NCI-H1694 (cell line): ENCODE data around the gene TXNRD2.

ENCODE experiments used
- DNase-seq: peaks from one replicate; lab custom pipeline; 2025; lab: John Stamatoyannopoulos, UW

TXNRD2 gene

DNA sequence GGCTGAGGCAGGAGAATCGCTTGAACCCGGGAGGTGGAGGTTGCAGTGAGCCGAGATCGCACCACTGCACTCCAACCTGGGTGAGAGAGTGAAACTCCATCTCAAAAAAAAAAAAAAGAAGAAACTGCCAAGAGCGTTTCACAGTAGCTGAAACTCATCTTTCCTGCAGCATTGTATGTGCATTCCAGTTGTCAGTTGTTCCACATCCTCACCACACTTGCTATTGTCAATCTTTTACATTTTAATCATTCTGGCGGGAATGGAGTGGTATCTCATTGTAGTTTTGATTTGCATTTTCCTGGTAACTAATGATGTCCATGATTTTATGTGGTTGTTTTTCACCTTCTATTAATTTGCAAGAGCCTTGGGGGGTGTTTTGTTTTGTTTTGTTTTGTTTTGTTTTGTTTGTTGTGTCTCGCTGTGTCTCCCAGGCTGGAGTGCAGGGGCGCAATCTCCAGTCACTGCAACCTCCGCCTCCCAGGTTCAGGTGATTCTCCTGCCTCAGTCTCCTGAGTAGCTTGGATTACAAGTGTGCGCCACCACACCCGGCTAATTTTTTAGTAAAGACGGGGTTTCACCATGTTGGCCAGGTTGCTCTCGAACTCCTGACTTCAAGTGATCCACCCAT is 78.9 kb downstream of the TXNRD2 start:
- no peak for DNase-seq

DNA sequence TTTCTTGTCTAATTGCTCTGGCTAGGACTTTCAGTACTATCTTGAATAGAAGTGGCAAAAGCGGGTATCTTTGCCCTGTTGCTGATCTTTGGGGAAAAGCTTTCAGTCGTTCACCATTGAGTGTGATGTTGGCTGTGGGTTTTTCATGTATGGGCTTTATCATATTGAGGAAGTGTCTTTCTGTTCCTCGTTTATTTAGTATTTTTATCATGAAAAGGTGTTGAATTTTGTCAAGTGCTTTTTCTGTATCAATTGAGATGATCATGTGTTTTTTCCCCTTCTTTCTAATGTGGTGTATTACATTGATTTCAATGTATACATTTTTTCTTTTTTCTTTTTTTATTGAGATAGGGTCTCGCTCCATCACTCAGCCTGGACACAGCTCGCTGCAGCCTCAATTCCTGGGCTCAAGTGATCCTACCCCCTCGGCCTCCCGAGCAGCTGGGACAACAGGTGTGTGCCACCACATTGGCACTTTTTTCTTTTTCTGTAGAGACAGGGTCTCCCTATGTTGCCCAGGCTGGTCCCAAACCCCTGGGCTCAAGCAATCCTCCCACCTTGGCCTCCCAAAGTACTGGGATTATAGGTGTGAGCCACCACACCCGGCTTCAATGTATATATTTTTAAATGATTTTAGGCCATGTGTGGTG is 81.6 kb downstream of the TXNRD2 start:
- DNase-seq: no peak

DNA sequence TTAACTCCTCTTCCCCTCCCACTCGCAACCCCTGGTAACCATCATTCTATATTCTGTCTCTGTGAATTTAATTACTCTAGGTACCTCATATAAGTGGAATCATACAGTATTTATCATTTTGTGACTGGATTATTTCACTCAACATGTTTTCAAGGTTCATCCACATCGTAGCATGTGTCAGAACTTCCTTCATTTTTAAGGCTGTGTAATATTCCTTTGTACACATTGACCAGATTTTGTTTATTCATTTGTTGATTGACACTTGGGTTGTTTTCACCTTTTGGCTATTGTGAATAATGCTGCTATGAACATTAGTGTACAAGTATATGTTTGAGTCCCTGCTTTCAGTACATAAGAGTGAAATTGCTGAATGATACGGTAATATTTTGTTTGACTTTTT is 84.2 kb downstream of the TXNRD2 start:
- DNase-seq: no peak

DNA sequence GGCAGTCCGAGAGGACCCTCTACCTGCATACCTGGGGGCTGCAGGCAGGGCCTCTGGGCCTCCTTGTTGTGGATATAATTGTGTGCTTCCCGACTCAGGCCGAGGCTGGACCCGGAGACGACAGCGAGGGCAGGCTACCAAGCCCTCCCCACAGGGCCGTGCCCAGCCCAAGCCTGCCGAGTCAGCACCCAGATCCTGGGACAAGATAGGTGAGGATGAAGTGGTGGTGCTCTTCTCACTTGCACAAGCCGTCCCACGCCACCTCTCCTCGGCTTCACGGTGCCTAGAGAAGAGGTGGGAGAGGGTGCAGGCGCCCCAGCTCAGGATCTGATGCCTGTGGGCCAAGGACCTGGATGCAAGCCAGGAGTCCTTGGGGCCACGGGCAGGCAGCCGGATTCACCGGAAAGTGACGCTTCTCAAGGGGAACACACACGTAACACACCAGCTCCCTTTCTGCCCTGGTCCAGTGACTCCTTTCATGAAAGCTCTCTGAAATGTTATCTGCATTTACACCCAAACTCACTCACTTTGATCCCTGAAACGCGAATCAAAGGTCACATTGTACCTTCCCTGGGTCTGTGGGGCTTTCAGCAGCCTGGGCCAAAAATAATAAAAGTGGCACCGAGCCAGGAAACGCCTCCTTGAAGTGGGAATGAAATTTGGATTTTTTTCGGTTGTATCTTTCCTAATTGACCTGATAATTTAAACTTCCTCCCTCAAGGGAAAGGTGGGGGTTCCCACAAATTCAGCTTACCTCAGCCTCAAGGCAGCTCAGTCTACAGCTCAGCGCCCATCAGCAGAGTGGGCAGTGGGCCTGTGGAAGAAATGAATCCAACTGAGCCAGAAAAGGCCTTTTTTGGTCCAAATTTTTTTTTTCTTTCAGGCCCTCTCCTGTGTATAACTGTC is 85.9 kb downstream of the TXNRD2 start:
- peak; percentile 12 for DNase-seq

DNA sequence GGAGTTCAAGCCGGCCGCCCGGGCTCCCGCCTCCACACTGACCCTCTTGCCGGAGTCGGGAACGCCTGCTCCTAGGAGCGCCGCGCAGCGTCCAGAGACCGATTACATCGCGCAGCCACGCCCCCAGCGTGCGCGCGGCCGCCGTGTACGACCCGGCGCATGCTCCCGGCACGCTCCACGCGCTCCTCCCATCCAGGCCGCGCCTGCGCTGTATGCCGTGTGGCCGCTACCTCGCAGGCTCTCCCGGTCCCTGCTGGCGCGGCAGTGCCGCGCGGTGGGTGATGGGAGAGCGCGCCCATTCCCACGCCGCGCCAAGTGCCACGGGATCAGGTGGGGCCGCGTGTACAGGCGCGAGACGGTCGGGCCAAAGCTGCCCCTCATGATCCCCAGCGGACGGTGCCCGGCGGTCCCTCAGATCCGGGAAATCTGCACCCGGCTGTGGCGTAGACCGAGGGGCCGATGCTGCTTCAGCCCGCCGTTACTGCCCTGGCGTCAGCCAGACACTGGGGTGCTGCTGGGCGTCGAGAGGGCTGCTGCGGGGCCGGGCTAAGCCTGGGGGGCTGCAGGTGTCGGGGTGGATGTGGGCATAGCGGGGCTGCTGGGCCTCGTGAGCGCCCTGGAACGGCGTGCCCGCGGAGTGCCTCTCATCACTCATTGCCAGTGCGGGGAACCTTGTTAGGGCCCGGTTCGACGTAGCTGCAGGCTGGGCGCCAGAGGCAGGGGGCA is 86.7 kb downstream of the TXNRD2 start, which contains the start of the genes GNB1L and RTL10:
Gene GNB1L, minus strand, starts transcription at position 97 of the 726 bp plus-strand sequence. CDS start 33,519 bp downstream, outside the sequence.
Gene RTL10, minus strand, starts transcription at position 97 of the 726 bp plus-strand sequence. CDS start 2,613 bp downstream, outside the sequence.
- peak; percentile 74 for DNase-seq

DNA sequence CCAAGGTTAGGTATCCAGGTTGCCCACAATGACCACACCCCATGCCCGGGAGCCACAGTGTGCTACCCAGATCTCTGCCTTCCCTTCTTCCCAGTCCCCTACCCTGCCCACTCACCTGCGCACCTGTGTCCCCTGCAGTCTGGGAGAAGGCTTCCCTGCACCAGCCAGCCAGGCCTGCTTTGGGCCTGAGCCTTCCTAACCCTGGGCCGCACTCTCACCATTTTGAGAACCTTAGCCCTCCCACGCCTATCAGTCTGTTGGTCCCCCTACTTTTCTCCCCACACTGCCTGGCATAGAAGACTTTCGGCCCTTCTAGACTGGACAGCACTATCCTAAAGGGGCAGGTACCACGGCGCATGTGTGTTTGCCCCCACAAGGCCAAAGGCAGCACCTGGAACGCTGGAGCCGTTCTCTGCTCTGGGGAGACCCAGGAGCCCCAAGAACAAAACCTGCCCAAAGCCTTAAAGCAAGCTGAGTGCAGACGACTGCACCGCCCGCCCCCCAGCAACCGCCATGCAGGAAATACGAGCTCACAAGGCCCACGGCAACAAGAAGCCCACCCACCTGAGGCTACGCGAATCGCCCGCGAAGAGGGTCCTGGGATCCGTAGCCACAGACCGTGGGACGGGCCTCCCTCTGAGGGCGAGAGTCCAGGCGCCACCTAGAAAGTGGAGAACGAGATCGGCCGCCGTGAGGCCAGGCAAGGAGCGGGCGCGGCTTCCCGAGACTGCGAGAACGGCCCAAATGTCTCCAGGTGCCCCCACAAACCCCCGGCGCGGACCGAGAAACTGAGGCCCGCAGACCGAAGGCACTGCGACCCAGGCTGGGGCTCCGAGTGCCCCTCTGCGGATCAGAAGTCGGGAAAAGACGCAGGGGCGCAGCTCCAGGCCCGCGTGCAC is 87.5 kb downstream of the TXNRD2 start:
- DNase-seq: no peak

DNA sequence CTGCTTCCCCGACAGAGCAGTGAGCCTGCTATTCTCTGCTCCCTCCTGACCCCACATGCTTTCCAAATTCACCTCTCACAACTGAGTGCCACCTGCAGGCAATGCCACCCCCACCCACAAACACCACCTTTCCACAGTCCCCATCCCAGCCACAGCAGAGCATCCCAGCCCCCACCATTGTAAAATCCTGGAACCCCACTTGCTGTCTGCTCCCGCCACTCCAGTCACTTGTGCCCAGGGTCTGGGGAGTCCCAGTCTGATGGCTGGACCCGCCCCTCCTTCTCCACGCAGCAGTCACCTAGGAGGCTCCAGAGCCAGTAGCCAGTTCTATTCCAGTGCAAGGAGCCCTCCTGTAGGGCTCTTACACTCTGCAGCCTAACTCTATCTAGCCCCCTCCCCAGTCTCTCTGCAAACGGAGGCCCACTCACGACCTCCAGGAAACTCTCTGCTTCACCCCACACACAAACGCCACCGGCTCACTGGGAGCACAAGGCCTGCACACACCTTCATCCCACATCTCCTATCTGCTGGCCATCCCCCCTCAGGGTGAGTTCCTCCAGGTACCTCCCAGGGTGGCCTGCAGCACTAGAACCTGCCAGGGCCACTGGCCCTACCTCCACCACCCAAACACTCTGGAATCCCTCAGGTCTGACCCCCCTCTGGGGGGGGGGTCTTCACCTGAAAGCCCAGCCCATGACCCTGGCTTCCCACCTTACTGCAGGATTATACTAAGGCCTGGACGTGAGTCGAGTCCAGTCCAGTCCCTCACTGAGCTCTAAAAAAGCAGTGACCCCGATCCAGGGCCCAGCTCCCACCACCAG is 88.3 kb downstream of the TXNRD2 start:
- DNase-seq: no peak

DNA sequence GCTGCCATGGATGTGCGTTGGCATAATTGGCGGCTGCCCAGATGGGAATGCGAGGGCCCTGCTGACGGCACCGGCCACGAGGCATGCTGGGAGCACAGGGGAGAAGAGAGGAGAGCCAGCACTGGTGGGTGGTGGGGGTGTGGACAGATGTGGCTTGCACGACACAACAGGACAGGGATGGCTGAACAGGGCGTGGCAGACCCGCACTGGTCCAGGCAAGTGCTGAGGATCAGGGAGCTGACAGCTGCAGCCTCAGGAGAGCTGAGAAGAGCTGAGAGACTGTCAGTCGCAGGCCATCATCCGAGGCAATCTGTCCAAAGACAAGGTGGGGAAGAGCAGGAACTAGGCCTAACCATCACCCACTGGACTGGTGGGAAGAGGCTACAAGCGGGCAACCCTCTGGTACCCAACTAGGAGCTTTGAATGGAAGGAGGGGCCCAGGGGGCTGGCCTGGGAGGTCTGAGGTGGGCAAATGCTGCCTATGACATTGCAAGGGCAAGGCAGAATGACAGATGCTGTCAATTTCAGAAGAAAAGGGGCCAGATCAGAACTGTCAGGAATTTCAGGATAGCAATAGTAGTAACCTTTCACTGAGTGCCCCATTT is 89.3 kb downstream of the TXNRD2 start:
- DNase-seq: peak; percentile 37

DNA sequence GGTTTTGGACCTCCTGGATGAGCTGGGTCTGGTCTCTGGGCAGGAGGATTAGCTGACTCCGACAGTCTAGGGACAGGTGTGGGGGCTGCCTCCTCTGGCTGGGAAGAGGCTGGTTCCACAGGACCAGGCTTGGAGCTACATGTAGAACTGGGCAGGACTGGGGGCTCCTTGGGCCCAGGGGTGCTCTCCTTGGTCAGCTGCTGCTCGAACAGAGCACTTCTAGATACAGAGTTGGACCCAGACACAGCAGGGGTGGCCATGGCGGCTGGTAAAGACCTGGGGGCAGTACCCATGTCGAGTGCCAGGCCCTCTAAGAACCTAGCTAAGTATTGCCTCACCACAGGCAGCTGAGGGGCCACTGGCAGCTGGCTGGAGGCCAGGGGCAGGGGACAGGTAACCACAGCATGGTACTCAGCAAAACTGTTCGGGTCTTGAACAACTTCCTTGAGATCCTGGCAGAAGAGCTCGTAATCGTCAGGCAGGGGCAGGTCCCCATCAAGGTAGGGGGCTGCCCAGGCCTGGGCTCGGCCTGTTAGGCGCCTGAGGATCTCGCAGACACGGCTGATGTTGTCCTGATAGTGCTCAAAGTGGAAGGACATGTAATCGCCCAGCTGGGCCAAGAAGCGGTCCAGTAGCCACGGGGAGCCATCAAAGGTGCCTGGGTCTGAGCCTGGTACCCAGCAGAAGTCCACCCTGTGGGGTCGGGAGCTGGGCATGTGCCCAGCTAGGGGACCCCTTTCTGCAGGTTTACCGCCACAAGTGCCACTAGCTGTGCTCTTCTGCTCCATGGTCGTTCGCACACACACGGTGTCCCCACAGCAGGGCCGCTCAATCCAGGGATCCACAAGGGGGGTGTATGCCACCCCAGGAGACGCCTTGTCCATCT is 90.1 kb downstream of the TXNRD2 start:
- DNase-seq: no peak

DNA sequence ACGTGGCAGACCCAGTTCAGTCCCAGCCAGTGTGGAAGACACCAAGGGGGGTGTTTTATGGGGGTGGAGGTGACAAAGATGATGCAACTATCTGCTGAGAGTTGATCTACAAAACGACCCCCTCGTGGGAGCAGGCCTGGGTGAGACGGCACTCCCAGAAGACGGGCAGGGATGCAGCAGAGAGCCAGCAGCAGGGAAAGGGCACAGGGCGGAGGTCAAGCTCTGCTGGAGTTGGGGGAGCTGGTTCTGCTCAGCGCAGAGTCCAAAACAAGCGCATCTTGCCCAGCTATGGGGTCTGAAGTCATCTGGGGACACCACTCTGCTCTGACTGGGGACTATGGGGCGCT is 90.9 kb downstream of the TXNRD2 start:
- DNase-seq: no peak

DNA sequence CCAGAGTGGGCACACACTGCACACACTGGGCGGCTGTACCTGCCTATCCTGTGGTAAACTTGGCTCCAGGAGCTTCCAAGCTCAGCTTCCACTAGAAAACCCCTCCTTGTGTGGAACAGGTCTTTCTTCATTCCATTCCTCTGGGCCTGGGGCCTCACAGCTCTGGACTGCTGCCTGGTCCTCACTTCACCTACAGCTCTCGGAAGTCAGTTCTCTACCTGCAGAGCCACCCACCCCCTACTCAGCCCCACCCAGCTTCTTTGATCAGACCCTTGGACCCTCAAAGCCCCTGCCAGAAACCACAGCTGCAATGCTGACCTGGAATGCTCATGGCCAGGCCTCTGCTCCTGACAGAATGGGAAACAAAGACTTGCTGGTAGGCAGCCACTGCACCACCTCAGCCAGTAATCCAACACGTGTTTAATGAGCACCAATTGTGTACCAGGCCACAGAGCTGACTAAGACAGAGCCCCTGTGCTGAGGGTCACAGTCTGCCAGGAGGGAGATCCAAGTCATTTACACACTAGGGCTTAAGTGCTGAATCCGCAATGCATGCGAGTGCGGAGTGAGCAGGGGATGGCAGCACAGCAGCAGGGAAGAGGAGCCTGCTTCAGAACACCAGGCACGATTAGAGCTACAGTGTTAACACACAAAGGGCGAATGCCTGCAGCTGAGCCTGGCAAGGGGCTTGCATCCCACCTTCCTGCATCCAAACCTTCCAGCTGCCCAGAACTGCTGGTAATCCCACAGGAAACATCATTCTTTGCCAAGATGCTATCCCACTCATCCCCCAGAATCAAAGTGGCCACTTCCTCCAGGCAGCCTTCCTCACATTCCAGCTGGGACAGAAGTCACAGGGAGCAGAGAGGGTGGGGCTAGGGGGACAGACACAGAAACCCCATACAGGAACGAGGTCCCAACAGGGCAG is 91.5 kb downstream of the TXNRD2 start:
- no peak for DNase-seq

DNA sequence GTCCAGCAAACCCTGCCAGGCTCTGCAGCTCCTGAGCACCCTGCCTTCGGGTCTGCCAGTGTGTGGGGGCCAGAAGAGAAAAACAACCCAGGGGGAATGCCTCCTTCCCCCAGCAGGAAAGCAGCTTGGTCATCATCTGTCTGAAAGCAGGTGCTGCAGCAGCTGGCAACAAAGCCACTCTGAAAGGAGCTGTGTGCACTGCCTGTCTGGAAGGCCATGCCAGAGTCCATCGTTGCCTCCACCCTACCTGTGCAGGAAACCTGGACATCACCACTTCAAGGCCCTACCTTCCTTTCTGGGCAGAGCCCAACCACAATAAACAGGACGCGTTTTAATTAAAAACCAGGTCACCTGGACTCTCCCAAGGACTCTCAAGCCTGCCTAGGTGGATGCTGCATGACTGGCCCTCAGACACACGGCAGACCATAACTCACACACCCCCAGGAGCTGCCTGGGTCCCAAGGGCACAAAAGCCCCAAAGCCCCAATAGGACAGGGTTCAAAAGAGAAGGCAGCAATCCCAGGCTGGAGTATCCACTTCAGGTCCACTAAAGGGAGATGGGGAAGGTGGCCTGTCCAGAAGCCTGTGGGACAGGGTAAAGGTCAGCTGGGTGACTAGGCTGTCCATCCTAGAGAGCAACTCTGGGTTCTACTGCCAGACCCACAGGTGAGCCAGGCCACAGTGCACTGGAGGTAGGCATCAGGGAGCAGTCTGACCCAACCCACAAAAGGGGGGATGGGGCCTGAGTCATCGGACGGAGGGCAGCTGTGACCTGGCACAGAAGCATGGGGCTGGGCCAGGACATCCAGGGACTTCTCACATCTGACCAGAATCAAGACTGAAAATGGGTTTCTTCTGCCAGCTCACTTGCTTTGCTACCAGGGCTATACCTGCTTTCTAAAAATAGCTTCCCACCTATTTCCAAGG is 93.1 kb downstream of the TXNRD2 start:
- DNase-seq: no peak

DNA sequence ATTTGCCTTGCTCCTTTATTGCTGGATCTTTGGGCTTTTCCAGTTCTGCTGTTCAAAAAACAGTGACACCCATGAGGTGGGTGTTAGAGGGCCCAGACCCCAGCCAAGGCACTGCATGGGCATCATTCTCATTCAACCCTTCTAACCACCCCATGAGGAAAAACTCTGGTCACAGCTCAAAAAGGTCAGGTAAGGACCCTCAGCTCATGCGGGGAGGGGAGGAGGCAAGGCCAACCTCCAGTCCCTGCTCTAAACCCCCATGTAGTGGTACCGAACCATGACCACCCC is 94.3 kb downstream of the TXNRD2 start:
- no peak for DNase-seq

DNA sequence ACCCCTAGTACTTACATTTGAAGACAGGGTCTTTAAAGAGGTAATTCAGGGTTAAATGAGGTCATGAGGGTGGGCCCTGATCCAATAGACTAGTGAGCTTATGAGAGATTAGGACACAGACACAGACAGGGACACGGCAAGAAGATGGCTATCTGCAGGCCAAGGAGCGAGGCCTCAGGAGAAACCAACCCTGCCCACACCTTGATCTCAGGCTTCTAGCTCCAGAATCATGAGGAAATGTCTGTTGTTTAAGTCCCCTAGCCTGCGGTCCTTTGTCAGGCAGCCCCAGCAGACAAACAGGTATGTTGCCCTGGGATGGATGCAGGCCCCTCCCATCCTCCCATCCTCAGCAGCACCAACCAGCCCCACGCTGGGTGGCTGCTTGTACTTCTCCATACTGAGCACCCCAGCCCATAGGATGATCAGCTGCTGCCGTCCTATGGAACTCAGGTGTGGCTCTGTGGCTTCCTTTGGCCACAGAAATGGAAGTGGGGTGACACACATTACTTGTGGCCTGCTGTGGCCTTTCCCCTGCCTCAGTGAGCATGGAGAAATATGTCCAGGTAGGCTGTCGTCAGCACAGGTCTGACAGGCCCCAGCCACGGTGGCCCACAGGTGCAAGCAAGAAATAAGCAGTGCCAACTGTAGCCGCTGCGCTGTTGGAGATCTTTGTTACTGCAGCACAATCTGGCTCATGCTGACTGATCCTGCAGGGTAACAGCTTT is 94.8 kb downstream of the TXNRD2 start:
- no peak for DNase-seq

DNA sequence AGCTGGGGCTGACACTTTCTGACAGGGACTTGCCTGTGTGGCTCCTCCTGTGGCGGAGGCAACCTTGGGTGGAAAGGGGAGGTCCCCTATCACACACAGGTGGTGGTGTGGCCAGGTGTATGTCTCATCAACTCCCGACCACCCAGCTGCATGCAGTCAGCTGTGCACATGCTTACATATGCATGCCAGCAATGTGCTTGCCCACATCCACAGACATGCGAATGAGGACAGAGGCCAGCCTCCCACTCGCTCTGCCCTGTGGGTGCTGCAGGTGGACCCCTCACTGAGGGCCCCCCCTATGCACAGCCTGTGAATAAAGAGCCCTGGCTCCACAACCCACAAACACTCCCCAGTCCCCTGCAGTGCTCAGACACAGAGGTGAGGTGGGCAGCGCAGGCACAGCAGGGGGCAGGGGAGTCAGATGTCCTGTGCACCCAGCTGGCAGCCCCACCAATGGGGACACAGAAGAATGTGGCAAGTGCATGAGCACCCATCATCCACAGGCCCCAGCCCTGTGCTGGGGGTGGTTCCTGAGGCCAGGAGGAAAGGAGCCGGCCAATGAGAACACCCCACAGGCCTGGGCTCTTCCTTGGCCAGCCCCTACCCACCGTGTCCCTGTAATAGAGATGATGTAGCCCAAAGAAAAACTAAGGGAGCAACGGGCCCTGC is 96.4 kb downstream of the TXNRD2 start:
- DNase-seq: no peak
